HEK293T (cell line): ENCODE measurements around the gene FOXR2.

Experiments used
- CTCF ChIA-PET: fragments of 350-600 bp; formaldehyde crosslinking; extraction: SDS; loops from one replicate; lab custom pipeline; 2021; ENCODE audit warnings: antibody characterized with exemption, inconsistent platforms; lab: Yijun Ruan, JAX
- POLR2A ChIA-PET: fragments of 350-600 bp; formaldehyde crosslinking; extraction: SDS; loops from one replicate; lab custom pipeline; 2020; ENCODE audit warnings: antibody characterized with exemption, inconsistent platforms; lab: Yijun Ruan, JAX
- DNase-seq: peaks from one replicate; pipeline ENCODE4 v3.0.0; 2012; ENCODE audit warnings: mixed read lengths; ENCODE audit errors: extremely low spot score
- ARNT ChIP-seq: fragments of 450-650 bp; IDR thresholded peaks from 2 replicates; pipeline ENCODE4 v1.6.1; 2017; ENCODE audit warnings: mild to moderate bottlenecking
- BHLHE40 ChIP-seq: fragments of 450-650 bp; IDR thresholded peaks from 2 replicates; pipeline ENCODE4 v1.6.1; 2016; ENCODE audit warnings: mild to moderate bottlenecking, moderate library complexity, borderline replicate concordance
- CTBP1 ChIP-seq: fragments of 450-650 bp; IDR thresholded peaks from 2 replicates; pipeline ENCODE4 v1.6.1; 2016; ENCODE audit warnings: borderline replicate concordance
- ELF4 ChIP-seq: fragments of 450-650 bp; IDR thresholded peaks from 2 replicates; pipeline ENCODE4 v1.6.1; 2017; ENCODE audit warnings: antibody characterized with exemption
- FOXA1 ChIP-seq: fragments of 450-650 bp; IDR thresholded peaks from 2 replicates; pipeline ENCODE4 v1.6.1; 2016; ENCODE audit warnings: mild to moderate bottlenecking
- FOXK2 ChIP-seq: fragments of 450-650 bp; IDR thresholded peaks from 2 replicates; pipeline ENCODE4 v1.6.1; 2016; ENCODE audit warnings: mild to moderate bottlenecking
- FOXM1 ChIP-seq: fragments of 450-650 bp; IDR thresholded peaks from 2 replicates; pipeline ENCODE4 v1.6.1; 2017; ENCODE audit warnings: mild to moderate bottlenecking, borderline replicate concordance
- HDGF ChIP-seq: fragments of 450-650 bp; IDR thresholded peaks from 2 replicates; pipeline ENCODE4 v1.6.1; 2017; ENCODE audit warnings: antibody characterized with exemption, borderline replicate concordance
- L3MBTL2 ChIP-seq: fragments of 450-650 bp; conservative IDR thresholded peaks from 2 replicates; pipeline ENCODE4 v1.6.1; 2016; ENCODE audit warnings: mild to moderate bottlenecking
- LEF1 ChIP-seq: fragments of 450-650 bp; IDR thresholded peaks from 2 replicates; pipeline ENCODE4 v1.6.1; 2017; ENCODE audit warnings: mild to moderate bottlenecking, borderline replicate concordance
- NFRKB ChIP-seq: fragments of 450-650 bp; IDR thresholded peaks from 2 replicates; pipeline ENCODE4 v1.6.1; 2016; ENCODE audit warnings: mild to moderate bottlenecking, moderate library complexity
- SP1 ChIP-seq: fragments of 450-650 bp; IDR thresholded peaks from 2 replicates; pipeline ENCODE4 v1.6.1; 2017
- SUZ12 ChIP-seq: fragments of 450-650 bp; IDR thresholded peaks from 2 replicates; pipeline ENCODE4 v1.6.1; 2016; ENCODE audit warnings: mild to moderate bottlenecking
- TARDBP ChIP-seq: fragments of 450-650 bp; IDR thresholded peaks from 2 replicates; pipeline ENCODE4 v1.6.1; 2016
- ZNF384 ChIP-seq: fragments of 450-650 bp; IDR thresholded peaks from 2 replicates; pipeline ENCODE4 v1.6.1; 2016
- TF ChIP-seq, protein P1 (sequence below): fragments of 450-650 bp; IDR thresholded peaks from 2 replicates; pipeline ENCODE4 v1.6.1; 2016

The FOXR2 gene, protein sequence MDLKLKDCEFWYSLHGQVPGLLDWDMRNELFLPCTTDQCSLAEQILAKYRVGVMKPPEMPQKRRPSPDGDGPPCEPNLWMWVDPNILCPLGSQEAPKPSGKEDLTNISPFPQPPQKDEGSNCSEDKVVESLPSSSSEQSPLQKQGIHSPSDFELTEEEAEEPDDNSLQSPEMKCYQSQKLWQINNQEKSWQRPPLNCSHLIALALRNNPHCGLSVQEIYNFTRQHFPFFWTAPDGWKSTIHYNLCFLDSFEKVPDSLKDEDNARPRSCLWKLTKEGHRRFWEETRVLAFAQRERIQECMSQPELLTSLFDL

DNA sequence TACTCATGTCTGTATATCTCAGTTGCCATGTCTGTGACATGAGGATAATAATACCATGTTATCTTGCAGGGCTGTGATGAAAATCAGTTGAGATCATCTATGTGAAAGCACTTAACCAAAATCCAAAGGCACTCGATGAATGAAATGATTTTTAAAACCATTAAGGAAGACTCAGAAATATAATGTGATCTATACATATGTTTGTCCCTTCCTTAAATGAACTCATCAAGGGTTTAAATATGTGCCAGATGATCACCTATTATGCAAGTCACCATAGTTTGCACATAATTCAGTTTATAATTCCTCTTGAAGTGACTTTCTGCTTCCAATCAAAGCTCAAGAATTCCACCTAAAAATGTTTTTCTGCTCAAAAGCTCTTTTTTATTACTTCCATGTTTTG lies at the start of gene FOXR2:
Gene FOXR2, plus strand, starts transcription at position 301 of the 400 bp plus-strand sequence. CDS start 312 bp downstream, outside the sequence.
- TF ChIP-seq FOXA1 (no peak), NFRKB (no peak), CTBP1 (no peak), ARNT (no peak), ELF4 (no peak), FOXK2 (no peak), FOXM1 (no peak), TARDBP (no peak), SP1 (no peak), L3MBTL2 (no peak), SUZ12 (no peak), HDGF (no peak), LEF1 (no peak), ZNF384 (no peak), BHLHE40 (no peak)
- TF ChIP-seq, protein P1, sequence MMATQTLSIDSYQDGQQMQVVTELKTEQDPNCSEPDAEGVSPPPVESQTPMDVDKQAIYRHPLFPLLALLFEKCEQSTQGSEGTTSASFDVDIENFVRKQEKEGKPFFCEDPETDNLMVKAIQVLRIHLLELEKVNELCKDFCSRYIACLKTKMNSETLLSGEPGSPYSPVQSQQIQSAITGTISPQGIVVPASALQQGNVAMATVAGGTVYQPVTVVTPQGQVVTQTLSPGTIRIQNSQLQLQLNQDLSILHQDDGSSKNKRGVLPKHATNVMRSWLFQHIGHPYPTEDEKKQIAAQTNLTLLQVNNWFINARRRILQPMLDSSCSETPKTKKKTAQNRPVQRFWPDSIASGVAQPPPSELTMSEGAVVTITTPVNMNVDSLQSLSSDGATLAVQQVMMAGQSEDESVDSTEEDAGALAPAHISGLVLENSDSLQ, result no peak
- CTCF ChIA-PET, result no interaction called here
- POLR2A ChIA-PET, result no interaction called here
- no peak for DNase-seq

DNA sequence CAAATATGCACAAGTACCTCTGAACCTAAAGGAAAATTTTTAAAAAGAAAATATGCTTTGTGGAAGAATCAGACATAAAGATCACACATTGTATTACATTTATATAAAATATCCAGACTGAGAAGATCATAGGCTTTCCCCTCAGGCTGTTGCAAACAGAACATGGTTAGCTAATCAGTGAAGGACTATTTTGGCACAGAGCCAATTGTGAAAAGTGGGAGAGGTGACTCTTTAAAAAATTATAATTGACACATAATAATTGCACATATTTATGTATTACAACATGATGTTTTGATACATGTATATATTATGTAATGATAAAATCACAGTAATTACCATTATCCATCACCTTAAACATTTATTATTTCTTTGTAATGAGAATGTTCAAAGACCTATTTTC lies 44.1 kb upstream of the FOXR2 start:
- ChIA-PET POLR2A (no interaction called here), CTCF (no interaction called here)
- TF ChIP-seq CTBP1 (no peak), NFRKB (no peak), FOXM1 (no peak), L3MBTL2 (no peak), SP1 (no peak), ARNT (no peak), TARDBP (no peak), LEF1 (no peak), FOXA1 (no peak), BHLHE40 (no peak), FOXK2 (no peak), ZNF384 (no peak), ELF4 (no peak)
- TF ChIP-seq, protein P1, result no peak
- DNase-seq, result no peak

DNA sequence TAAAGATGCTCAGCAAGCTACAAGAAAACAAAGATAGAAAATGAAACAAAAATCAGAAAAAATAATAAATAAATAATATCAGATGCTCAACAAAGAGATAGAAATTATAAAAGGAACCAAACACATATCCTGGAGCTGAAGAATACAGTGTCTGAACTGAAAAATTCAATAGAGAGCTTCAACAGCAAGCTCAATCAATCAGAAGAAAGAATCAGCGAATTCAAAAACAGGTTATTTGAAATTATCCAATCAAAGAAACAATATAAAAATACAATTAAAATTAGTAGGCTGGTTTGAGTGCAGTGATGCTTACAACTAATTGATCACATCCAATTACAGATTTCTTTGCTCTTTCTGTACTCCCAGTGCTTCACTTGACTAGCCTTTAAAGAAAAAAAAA lies 40.8 kb upstream of the FOXR2 start:
- CTCF ChIA-PET, result no interaction called here

DNA sequence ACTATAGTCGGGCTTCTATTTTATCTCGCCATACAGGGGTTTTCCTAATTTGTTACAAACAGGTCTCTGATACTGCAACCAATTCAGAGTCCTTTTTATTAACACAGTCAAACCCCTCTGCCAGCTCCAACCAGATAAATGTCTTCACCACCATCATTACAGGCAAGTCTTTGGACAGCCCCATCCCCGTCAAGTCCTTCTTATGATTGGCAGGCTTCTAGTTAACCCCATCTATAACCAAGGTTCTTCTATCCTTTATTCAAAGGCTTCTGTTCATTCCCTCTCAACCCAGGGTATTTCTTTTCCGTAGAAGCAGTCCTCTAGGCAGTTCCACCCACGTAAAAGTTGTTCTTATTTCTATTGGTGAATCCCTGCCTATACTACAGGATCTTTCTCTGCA lies 29.9 kb upstream of the FOXR2 start:
- no peak for TF ChIP-seq L3MBTL2
- no peak for TF ChIP-seq NFRKB
- no peak for TF ChIP-seq BHLHE40
- no peak for TF ChIP-seq FOXM1
- TF ChIP-seq LEF1, result no peak
- TF ChIP-seq SP1, result no peak
- no peak for TF ChIP-seq TARDBP
- TF ChIP-seq, protein P1, result no peak
- TF ChIP-seq FOXA1, result no peak
- no peak for TF ChIP-seq ZNF384
- no peak for TF ChIP-seq CTBP1
- no peak for TF ChIP-seq FOXK2
- DNase-seq, result no peak
- ChIA-PET CTCF (no interaction called here), POLR2A (no interaction called here)

More for the DNA sequence above, 40.8 kb upstream of the FOXR2 start:
- no peak for TF ChIP-seq L3MBTL2
- TF ChIP-seq ELF4, result no peak
- POLR2A ChIA-PET, result no interaction called here
- DNase-seq, result no peak

DNA sequence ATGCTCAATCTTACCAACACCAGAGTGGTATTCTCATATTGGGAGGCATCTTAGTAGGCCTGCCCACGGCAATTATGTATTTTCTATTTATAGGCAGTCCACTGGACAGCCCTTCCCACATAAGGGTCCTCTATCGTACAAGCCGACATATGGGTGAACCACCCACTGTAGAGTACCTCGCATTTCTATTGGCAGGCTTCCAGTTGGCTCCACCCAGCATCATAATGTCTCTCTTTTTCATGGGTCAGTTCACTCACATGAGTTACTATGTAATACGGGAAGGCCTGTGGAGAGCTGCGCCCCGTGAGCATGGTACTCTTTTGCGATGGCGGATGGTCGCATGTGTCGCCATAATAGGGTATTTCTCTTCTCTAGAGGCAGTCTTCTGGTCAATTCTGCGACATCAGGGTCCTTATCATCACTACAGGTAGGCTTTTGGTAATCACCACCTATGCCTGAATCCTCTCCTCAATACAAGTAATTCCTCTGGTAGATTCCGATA lies 29.4 kb upstream of the FOXR2 start:
- ChIA-PET CTCF (no interaction called here), POLR2A (no interaction called here)
- TF ChIP-seq SUZ12 (no peak), LEF1 (no peak), L3MBTL2 (no peak), CTBP1 (no peak), SP1 (no peak), ELF4 (no peak), ZNF384 (no peak), FOXK2 (no peak), BHLHE40 (no peak), HDGF (no peak), FOXM1 (no peak)
- TF ChIP-seq, protein P1, result no peak
- DNase-seq, result no peak
